Stomach (tissue), 4 donors: ENCODE data around the gene L3MBTL3.

Experiments used
- CTCF ChIP-seq, 7 experiments: fragments of 450-650 bp in 4 of 7; fragments of 200-600 bp in 3 of 7; sonication (generic) in 3 of 7; IDR thresholded peaks; one replicate each; pipeline ENCODE4 v1.5.1; 2016 to 2019; ENCODE audit warnings: antibody characterized with exemption in 7 of 7, control low read depth in 2 of 7, mild to moderate bottlenecking in 1 of 7
- POLR2A ChIP-seq, 4 donors: fragments of 450-650 bp; IDR thresholded peaks; one replicate each; pipeline ENCODE4 v1.6.1; 2016; ENCODE audit warnings: antibody characterized with exemption in 4 of 4, control low read depth in 2 of 4, mild to moderate bottlenecking in 1 of 4, moderate library complexity in 1 of 4
- POLR2AphosphoS5 ChIP-seq, 3 donors: sonication (generic); formaldehyde crosslinking; IDR thresholded peaks; one replicate each; pipeline ENCODE4 v1.6.1; 2016; ENCODE audit warnings: antibody characterized with exemption in 3 of 3

GRCh38 chr6:129969064-129969463 lies 49.3 kb upstream of the L3MBTL3 start:
- no peak for TF ChIP-seq CTCF (IDR thresholded peaks at IDR 0.05)
- TF ChIP-seq POLR2AphosphoS5 (IDR thresholded peaks at IDR 0.05) = no peak
- no peak for TF ChIP-seq POLR2A (IDR thresholded peaks at IDR 0.05)
